ENCODE measurements around the gene MPRIP. TPM values are rescaled to one million over a fixed set of nuclear protein-coding genes. Genes with fewer than 3 reads are reported as not detected.

Gene MPRIP
- total and polyA plus RNA-seq, 2 experiments from 2014 or later, result 80.4 to 172 TPM

- no peak for DNase-seq (ENCODE audit: low read depth in 1 of 2, low spot score in 1 of 2)
- TF ChIP-seq, protein P1, sequence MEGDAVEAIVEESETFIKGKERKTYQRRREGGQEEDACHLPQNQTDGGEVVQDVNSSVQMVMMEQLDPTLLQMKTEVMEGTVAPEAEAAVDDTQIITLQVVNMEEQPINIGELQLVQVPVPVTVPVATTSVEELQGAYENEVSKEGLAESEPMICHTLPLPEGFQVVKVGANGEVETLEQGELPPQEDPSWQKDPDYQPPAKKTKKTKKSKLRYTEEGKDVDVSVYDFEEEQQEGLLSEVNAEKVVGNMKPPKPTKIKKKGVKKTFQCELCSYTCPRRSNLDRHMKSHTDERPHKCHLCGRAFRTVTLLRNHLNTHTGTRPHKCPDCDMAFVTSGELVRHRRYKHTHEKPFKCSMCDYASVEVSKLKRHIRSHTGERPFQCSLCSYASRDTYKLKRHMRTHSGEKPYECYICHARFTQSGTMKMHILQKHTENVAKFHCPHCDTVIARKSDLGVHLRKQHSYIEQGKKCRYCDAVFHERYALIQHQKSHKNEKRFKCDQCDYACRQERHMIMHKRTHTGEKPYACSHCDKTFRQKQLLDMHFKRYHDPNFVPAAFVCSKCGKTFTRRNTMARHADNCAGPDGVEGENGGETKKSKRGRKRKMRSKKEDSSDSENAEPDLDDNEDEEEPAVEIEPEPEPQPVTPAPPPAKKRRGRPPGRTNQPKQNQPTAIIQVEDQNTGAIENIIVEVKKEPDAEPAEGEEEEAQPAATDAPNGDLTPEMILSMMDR (IDR thresholded peaks at IDR 0.05; ENCODE audit: low read depth, low read length), result no peak
- Histone ChIP-seq H3K27ac (no peak overlapping the region), H3K4me1 (ENCODE audit: low read depth) (peaks cover 9% of the 10 kb centered on the region), H3K27me3 (no peaks in the 10 kb centered on the region), H3K9me3 (ENCODE audit: low read depth) (no peaks in the 10 kb centered on the region), H3K36me3 (peaks cover 70% of the 10 kb centered on the region), H3K4me3 (no peak overlapping the region)
Measured at GRCh38 chr17:17175917-17176316, 133.7 kb downstream of the MPRIP start.

GRCh38 chr17:17176341-17176740 is 134.1 kb downstream of the MPRIP start:
- TF ChIP-seq, protein P1 (IDR thresholded peaks at IDR 0.05; ENCODE audit: low read depth, low read length), result no peak
- Histone ChIP-seq H3K36me3 (peaks cover 70% of the 10 kb centered on the region), H3K4me3 (no peak overlapping the region), H3K27me3 (no peaks in the 10 kb centered on the region), H3K27ac (no peak overlapping the region), H3K4me1 (ENCODE audit: low read depth) (peaks cover 5% of the 10 kb centered on the region), H3K9me3 (ENCODE audit: low read depth) (no peaks in the 10 kb centered on the region)
- DNase-seq (ENCODE audit: low read depth in 1 of 2, low spot score in 1 of 2), result no peak

DNA sequence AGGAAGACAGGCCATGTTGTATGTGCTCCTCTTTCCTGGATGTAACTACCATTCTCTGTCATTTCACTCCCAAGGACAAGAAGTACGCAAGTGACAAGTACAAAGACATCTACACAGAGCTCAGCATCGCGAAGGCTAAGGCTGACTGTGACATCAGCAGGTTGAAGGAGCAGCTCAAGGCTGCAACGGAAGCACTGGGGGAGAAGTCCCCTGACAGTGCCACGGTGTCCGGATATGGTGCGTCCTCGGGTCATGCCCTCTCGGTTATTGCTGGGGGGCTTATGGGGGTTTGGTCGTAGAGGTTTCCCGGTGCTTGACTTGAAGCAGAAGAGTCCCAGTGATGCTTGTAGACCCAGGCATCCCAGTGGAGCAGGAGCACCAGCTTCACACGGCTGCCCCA is 134.9 kb downstream of the MPRIP start:
- no peak for DNase-seq (ENCODE audit: low read depth in 1 of 2, low spot score in 1 of 2)
- Histone ChIP-seq H3K9me3 (ENCODE audit: low read depth) (no peaks in the 10 kb centered on the region), H3K4me3 (no peak overlapping the region), H3K27ac (no peak overlapping the region), H3K36me3 (peaks cover 65% of the 10 kb centered on the region), H3K27me3 (no peaks in the 10 kb centered on the region), H3K4me1 (ENCODE audit: low read depth) (no peaks in the 10 kb centered on the region)
- TF ChIP-seq, protein P1 (IDR thresholded peaks at IDR 0.05; ENCODE audit: low read depth, low read length), result no peak

DNA sequence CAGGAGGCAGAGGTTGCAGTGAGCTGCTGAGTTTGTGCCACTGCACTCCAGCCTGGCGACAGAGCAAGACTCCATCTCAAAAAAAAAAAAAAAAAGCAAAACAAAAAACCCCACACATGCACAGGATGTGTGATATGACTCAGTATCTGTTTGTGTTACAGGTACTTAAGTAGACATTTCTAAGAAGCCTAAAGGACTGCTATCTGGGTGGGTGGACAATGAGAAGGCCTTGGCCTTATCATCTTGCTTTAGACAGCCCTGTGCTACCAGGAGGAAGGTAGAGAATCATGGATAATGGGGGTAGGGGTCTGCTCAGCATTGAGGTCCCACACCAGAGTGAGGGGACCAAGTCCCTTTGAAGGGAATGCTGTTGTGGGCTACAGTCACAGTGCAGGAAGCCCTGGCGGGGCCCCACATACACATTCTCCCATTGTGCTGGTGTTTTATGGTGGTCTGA is 137.1 kb downstream of the MPRIP start:
- peaks cover 44% of the 10 kb centered on the region for H3K36me3 ChIP-seq
- TF ChIP-seq, protein P1 (IDR thresholded peaks at IDR 0.05; ENCODE audit: low read depth, low read length), result no peak
- no peaks in the 10 kb centered on the region for H3K27me3 ChIP-seq
- no peak for DNase-seq (ENCODE audit: low read depth in 1 of 2, low spot score in 1 of 2)
- H3K4me1 ChIP-seq (ENCODE audit: low read depth), result peaks cover 11% of the 10 kb centered on the region
- H3K9me3 ChIP-seq (ENCODE audit: low read depth), result no peaks in the 10 kb centered on the region
- H3K4me3 ChIP-seq, result no peak overlapping the region
- H3K27ac ChIP-seq, result no peak overlapping the region

- Histone ChIP-seq H3K4me1 (ENCODE audit: low read depth) (peaks cover 18% of the 10 kb centered on the region), H3K27ac (no peak overlapping the region), H3K9me3 (ENCODE audit: low read depth) (no peaks in the 10 kb centered on the region), H3K36me3 (peaks cover 40% of the 10 kb centered on the region), H3K27me3 (no peaks in the 10 kb centered on the region), H3K4me3 (no peak overlapping the region)
- DNase-seq (ENCODE audit: low read depth in 1 of 2, low spot score in 1 of 2), result no peak
- TF ChIP-seq, protein P1 (IDR thresholded peaks at IDR 0.05; ENCODE audit: low read depth, low read length), result no peak
Measured at GRCh38 chr17:17180141-17180603, 137.9 kb downstream of the MPRIP start.
